ENCODE measurements around the gene ALOXE3.

Gene ALOXE3

DNA sequence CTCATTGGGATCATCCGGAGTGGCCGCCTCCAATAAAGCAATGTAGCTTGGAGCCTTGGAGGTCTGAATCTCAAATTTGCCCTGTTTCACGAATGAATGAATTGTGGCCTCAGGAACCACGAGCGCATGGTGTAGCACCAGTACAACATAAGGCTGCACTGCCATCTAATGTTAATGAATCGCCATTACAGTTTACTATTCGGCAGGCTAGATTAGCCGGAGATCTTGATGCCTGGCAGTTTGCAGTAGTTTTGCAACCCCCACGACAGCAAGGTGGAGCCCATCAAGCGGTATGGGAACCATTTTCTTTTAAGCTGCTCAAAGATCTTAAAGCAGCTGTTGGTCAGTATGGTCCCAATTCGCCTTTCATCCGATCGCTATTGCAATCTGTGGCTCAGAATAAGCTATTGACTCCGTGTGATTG, 60.6 kb downstream of the ALOXE3 start:
- Histone ChIP-seq H3K27me3 (ENCODE audit: insufficient read depth, low read length, poor library complexity, severe bottlenecking) (no peaks in the 10 kb centered on the region), H3K4me1 (ENCODE audit: insufficient read depth, low read length, poor library complexity, severe bottlenecking) (peaks cover 27% of the 10 kb centered on the region), H3K4me2 (ENCODE audit: low read depth, low read length, poor library complexity, severe bottlenecking) (peak overlapping the region; percentile 58), H3K9ac (ENCODE audit: low read depth, low read length, poor library complexity, severe bottlenecking) (peak overlapping the region; percentile 42), H3K9me2 (replicated peaks; ENCODE audit: low read depth, low read length) (no peaks in the 10 kb centered on the region), H4K20me1 (ENCODE audit: insufficient read depth, low read length, poor library complexity, severe bottlenecking) (no peaks in the 10 kb centered on the region), H3F3A (ENCODE audit: low read depth) (no peaks in the 10 kb centered on the region), H3K4me3 (ENCODE audit: low read length, poor library complexity, severe bottlenecking) (peak overlapping the region; percentile 3), H3K9me3 (ENCODE audit: insufficient read depth, low read depth, low read length) (no peaks in the 10 kb centered on the region), H3K79me2 (ENCODE audit: insufficient read depth, low read length) (no peaks in the 10 kb centered on the region), H3K36me3 (ENCODE audit: insufficient read depth, low read length) (no peaks in the 10 kb centered on the region), H2AFZ (ENCODE audit: low read length) (peak overlapping the region; percentile 63)
- TF ChIP-seq EZH2phosphoT487 (IDR thresholded peaks at IDR 0.05; ENCODE audit: borderline replicate concordance), result no peak
- peak; percentile 84 for TF ChIP-seq CTCF (conservative IDR thresholded peaks at IDR 0.05; ENCODE audit: low read length)

DNA sequence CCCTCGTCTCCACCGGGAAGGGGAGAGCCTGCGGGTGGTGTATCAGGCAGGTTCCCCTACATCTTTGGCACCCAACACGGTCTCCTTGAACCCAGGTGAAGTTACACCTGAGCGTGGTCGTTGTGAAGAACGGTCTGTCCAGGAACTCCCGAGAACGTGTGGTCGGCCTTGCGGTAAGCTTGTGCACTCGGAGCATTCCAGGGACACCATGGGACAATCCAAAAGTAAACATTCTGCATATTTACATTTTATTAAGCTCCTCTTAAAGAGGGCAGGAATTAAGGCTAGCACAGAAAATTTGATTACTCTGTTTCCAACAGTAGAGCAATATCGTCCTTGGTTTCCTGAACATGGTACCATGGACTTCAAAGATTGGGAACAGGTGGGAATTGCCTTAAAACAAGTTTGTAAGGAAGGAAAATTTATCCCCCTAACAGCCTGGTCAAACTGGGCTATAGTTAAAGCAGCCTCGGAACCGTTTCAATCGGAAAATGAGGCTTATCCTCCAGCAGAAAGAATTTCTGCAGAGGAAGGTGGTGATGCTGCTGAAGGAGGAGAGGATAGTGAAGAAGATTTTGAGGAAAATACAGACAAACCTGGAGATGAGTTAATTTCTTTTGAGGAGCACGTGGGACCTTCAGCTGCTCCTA, 61.2 kb downstream of the ALOXE3 start:
- no peaks in the 10 kb centered on the region for H3F3A ChIP-seq (ENCODE audit: low read depth)
- peak overlapping the region; percentile 42 for H3K9ac ChIP-seq (ENCODE audit: low read depth, low read length, poor library complexity, severe bottlenecking)
- H3K4me3 ChIP-seq (ENCODE audit: low read length, poor library complexity, severe bottlenecking), result peak overlapping the region; percentile 47
- no peaks in the 10 kb centered on the region for H3K27me3 ChIP-seq (ENCODE audit: insufficient read depth, low read length, poor library complexity, severe bottlenecking)
- H3K4me2 ChIP-seq (ENCODE audit: low read depth, low read length, poor library complexity, severe bottlenecking), result peak overlapping the region; percentile 58
- H3K79me2 ChIP-seq (ENCODE audit: insufficient read depth, low read length), result no peaks in the 10 kb centered on the region
- no peak for TF ChIP-seq EZH2phosphoT487 (IDR thresholded peaks at IDR 0.05; ENCODE audit: borderline replicate concordance)
- TF ChIP-seq CTCF (conservative IDR thresholded peaks at IDR 0.05; ENCODE audit: low read length), result no peak
- 0 out of 2 replicates have a peak overlapping the region, but pooled peaks have one; percentile 62 for H2AFZ ChIP-seq (ENCODE audit: low read length)
- H3K36me3 ChIP-seq (ENCODE audit: insufficient read depth, low read length), result no peaks in the 10 kb centered on the region
- H3K9me3 ChIP-seq (ENCODE audit: insufficient read depth, low read depth, low read length), result no peaks in the 10 kb centered on the region
- H3K4me1 ChIP-seq (ENCODE audit: insufficient read depth, low read length, poor library complexity, severe bottlenecking), result peaks cover 27% of the 10 kb centered on the region
- H3K9me2 ChIP-seq (replicated peaks; ENCODE audit: low read depth, low read length), result no peaks in the 10 kb centered on the region
- H4K20me1 ChIP-seq (ENCODE audit: insufficient read depth, low read length, poor library complexity, severe bottlenecking), result no peaks in the 10 kb centered on the region

GRCh38 chr17:8056232-8056975, 61.9 kb downstream of the ALOXE3 start:
- peak overlapping the region; percentile 42 for H3K9ac ChIP-seq (ENCODE audit: low read depth, low read length, poor library complexity, severe bottlenecking)
- no peaks in the 10 kb centered on the region for H3K9me2 ChIP-seq (replicated peaks; ENCODE audit: low read depth, low read length)
- H2AFZ ChIP-seq (ENCODE audit: low read length), result peak overlapping the region; percentile 62
- no peaks in the 10 kb centered on the region for H3K9me3 ChIP-seq (ENCODE audit: insufficient read depth, low read depth, low read length)
- peaks cover 27% of the 10 kb centered on the region for H3K4me1 ChIP-seq (ENCODE audit: insufficient read depth, low read length, poor library complexity, severe bottlenecking)
- peak overlapping the region; percentile 47 for H3K4me3 ChIP-seq (ENCODE audit: low read length, poor library complexity, severe bottlenecking)
- no peaks in the 10 kb centered on the region for H3K36me3 ChIP-seq (ENCODE audit: insufficient read depth, low read length)
- H4K20me1 ChIP-seq (ENCODE audit: insufficient read depth, low read length, poor library complexity, severe bottlenecking), result no peaks in the 10 kb centered on the region
- peak overlapping the region; percentile 58 for H3K4me2 ChIP-seq (ENCODE audit: low read depth, low read length, poor library complexity, severe bottlenecking)
- H3F3A ChIP-seq (ENCODE audit: low read depth), result no peaks in the 10 kb centered on the region
- no peaks in the 10 kb centered on the region for H3K79me2 ChIP-seq (ENCODE audit: insufficient read depth, low read length)
- TF ChIP-seq CTCF (conservative IDR thresholded peaks at IDR 0.05; ENCODE audit: low read length) (no peak), EZH2phosphoT487 (IDR thresholded peaks at IDR 0.05; ENCODE audit: borderline replicate concordance) (no peak)
- no peaks in the 10 kb centered on the region for H3K27me3 ChIP-seq (ENCODE audit: insufficient read depth, low read length, poor library complexity, severe bottlenecking)
